Heart left ventricle (tissue), 13 donors: Measurements from ENCODE around the gene B2M.

Source experiments
- CTCF ChIP-seq, 12 donors: fragments of 200-600 bp; sonication (generic) in 4 of 12; IDR thresholded peaks; one replicate each; pipeline versions ENCODE4 v1.5.0 to v1.8.0; 2018 to 2022; ENCODE audit warnings: antibody characterized with exemption in 12 of 12, mild to moderate bottlenecking in 5 of 12
- POLR2A ChIP-seq, 2 donors: fragments of 450-650 bp; IDR thresholded peaks; one replicate each; pipeline ENCODE4 v1.6.1; 2017; ENCODE audit warnings: antibody characterized with exemption in 2 of 2, mild to moderate bottlenecking in 2 of 2, moderate library complexity in 2 of 2
- donor health status: ischemic (EF 13 %, LVEDD 7.1; RV severe dilation, severe dysfunction).
- donor health status: DM: no; HTN: yes; CAD: no.
- donor health status: DM: no; HTN: no; CAD: no.
- donor health status: ischemic (EF 25% LVEDD 6.9; RV normal size, moderate dysfunction).
- donor health status: ischemic (EF 25% LVEDD 5.7; RV mildly dilated, moderate dysfunction).
- donor health status: ischemic (EF 35%, LVEDD 5.7; RV mildly dilated, moderate dysfunction).
- donor health status: nonischemic (EF 11% LVEDD 7.7; RV severe dilation, severe dysfunction).
- donor health status: DM: yes; HTN: yes; CAD: no.
- donor health status: PGD.
- donor health status: ischemic (EF 29% LVEDD 5.4; RV normal size, mild dysfunction).
- donor health status: nonischemic (EF 23%, LVEDD 6.1; RV moderate dilation, normal function).

GRCh38 chr15:44694416-44694815 lies 16.9 kb upstream of the B2M start:
- TF ChIP-seq CTCF (IDR thresholded peaks at IDR 0.05) (no peak), POLR2A (IDR thresholded peaks at IDR 0.05) (no peak)
